ENCODE measurements around the gene ZMIZ1.

The ZMIZ1 gene, protein sequence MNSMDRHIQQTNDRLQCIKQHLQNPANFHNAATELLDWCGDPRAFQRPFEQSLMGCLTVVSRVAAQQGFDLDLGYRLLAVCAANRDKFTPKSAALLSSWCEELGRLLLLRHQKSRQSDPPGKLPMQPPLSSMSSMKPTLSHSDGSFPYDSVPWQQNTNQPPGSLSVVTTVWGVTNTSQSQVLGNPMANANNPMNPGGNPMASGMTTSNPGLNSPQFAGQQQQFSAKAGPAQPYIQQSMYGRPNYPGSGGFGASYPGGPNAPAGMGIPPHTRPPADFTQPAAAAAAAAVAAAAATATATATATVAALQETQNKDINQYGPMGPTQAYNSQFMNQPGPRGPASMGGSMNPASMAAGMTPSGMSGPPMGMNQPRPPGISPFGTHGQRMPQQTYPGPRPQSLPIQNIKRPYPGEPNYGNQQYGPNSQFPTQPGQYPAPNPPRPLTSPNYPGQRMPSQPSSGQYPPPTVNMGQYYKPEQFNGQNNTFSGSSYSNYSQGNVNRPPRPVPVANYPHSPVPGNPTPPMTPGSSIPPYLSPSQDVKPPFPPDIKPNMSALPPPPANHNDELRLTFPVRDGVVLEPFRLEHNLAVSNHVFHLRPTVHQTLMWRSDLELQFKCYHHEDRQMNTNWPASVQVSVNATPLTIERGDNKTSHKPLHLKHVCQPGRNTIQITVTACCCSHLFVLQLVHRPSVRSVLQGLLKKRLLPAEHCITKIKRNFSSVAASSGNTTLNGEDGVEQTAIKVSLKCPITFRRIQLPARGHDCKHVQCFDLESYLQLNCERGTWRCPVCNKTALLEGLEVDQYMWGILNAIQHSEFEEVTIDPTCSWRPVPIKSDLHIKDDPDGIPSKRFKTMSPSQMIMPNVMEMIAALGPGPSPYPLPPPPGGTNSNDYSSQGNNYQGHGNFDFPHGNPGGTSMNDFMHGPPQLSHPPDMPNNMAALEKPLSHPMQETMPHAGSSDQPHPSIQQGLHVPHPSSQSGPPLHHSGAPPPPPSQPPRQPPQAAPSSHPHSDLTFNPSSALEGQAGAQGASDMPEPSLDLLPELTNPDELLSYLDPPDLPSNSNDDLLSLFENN

DNA sequence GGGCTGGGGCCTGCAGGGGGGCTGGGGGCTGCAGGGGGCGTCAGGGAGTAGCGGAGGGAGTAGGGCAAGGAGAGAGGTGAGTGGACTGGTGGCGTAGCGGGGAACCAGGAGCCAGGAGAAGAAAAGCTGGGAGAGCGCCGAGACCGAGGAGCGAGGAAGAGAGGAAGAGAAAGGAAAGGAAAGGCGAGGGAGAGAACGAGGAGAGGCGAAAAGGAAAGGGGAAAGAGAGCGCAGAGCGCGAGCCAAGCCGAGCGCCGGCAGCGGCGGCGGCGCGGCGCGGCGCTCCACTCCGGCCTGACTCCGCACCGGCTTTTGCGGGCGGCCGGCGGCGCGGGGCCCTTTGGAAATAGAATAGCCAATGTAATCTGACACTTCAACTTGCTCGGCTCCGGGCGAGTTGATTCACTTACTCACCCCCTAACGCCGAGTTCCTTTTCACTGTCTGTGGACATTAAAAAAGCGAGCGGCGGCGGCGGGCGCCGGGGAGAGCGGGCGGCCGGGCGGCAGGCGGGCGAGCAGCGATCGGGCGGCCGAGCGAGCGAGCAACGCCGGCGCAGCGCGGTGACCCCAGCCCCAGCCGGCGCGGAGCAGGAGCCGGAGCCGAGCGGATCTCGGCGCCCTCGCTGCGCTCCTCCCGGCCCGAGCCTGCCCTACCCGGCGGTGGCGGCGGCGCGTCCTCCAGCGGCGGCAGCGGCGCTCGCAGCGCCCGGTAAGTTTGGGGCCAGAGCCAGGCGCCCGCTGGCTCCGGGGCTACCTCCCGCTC is at the start of gene ZMIZ1:
Gene ZMIZ1 (plus strand): TSS at position 405 of the 763 bp plus-strand sequence. CDS start 132,667 bp downstream, outside the sequence.
- DNase-seq = peak; percentile 85

DNA sequence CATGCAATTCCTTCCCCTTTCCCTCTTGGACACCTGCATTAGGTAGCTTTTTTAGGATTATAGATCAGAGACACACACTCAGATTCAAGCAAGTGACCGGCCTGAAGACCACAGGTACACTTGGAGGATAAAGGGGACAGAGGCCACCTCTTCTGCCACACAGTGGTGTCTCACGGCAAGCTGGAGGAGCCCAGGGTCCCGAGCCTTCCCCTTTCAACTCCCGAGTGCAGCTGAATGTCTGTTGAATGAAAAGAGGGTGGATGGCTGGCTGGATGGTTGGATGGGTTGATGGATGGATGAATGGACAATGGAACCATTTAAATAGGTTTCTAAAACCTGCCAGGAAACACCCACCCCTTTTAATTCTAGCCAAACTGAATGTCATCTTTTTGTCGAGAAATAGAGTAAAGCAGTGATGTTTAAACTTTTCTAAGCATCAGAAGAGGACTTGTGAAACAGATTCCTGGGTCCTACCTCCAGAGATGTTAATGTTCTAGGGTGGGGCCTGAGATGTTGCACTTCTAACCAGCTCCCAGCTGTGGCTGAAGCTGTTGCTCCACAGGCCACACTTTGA is 49.2 kb upstream of the ZMIZ1 start:
- DNase-seq = no peak

DNA sequence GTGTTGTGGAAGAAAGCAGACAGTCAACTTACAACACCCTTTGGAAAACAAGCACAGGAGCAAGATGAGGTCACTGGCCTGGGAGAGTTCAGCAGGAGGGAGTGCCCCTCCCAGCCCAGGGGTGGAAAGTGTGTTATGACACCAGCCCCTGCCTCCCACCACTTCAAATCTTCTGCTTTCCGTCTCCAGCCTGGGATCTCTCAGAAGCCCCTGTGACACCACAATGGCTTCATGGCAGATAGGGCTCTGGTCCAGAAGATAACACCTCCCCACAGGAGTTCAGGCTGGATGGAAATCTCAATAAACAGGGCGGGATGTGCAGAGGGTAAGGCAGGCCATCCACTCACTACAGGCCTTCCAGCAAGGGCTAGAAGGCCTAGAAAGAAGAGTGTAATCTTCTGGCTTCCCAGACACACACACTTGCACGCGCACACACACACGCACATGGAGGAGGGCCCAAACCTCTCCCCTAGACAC is 48.7 kb upstream of the ZMIZ1 start:
- DNase-seq = no peak

DNA sequence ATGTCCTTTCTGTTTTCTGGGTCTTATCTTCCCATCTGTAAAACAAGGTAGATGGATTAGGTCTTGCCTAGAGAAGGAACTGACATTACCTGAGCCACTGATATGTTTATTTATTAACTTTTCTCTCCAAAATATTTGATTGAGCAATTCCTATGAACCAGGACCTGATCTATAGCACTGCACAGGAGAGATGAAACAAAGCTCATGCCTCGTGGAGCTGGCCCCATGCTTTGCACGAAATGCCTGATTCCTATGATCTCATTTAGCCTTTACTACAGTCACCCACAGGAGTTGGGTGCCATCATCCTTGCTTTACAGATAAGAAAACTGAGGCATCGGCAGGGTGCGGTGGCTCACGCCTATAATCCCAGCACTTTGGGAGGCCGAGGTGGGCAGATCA is 48.2 kb upstream of the ZMIZ1 start:
- no peak for DNase-seq

DNA sequence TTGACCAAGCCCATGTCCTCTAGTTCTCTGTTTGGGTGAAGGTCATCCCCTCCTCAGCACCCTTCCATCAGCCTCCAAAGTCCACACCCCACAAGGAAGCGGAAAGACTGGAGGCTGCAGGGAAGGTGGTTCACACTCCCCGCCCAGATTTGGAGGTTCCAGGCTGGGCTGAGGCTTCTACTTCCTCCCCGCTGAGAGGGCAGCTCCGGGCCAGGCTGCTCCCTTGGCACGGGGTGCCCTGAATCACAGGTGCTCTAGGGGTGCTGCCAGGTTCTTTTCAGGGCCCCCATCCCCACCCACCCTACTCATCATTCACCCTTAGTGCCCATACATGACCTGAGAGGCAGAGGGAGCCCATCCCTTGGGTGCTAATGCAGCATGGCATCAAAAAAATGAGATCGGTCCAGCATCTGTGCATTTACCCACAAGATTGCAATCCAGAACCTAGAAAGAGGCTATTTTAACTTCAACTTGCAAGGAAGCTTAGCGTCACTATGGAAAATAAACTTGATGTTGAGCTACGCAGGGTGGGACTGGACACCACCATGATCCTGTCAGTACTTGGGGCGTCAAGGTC is 47.3 kb upstream of the ZMIZ1 start:
- no peak for DNase-seq

DNA sequence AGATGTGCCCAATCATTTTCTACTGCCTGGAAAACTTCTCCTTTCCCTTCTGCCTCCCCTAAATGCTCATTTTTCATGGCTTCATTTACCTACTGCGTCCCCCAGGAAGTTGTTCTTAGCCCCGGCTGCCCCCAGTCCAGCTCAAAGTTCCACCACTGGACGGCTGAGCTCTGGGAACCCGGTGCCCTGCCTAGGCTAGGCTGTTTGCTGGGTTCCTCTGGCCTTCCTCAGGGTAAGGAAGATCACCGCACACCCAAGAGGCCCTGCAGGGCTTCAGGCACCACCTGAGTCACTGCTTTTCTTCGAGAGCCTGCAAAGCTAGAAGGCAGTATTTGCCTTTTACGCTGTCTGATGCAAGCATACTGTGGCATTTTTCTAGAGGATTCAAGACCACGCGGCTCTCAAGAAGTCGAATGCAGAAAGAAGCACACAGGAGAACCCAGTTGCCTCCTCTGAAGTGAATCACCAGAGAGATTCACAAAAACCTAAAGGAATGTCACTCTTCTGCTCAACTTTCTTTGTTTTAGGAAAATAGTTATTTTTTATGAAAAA is 46.7 kb upstream of the ZMIZ1 start:
- DNase-seq = no peak

DNA sequence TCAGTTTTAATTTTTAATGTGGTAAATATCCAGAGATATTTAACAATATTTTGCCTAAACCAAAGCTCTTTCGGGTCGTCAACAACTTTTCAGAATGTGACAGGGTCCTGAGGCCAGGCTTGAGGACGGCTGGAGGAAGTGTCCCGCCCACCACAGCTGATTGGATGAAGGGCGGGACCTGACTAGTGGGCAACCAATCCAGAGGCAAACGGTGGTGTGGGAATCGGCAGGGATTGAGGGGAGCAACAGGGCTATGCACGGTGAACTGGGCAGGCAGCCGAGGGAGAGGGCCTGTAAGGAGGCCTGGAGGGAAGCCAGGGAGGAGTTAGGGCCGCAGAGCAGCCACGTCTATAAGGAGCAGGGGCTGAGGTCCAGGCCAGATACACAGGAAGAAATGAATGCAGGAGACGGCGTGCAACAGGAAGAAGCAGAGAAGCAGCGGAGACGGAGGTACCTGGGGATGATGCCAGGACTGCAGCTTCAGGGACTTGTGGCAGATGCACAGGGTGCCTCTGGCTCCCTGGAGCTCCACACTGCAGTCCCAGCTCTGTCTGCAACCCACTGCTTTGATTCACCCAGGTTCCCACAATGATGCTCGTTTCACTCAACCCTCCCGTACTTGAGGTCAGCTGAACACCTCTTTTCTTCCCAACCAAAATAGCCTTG is 46.1 kb upstream of the ZMIZ1 start:
- no peak for DNase-seq

DNA sequence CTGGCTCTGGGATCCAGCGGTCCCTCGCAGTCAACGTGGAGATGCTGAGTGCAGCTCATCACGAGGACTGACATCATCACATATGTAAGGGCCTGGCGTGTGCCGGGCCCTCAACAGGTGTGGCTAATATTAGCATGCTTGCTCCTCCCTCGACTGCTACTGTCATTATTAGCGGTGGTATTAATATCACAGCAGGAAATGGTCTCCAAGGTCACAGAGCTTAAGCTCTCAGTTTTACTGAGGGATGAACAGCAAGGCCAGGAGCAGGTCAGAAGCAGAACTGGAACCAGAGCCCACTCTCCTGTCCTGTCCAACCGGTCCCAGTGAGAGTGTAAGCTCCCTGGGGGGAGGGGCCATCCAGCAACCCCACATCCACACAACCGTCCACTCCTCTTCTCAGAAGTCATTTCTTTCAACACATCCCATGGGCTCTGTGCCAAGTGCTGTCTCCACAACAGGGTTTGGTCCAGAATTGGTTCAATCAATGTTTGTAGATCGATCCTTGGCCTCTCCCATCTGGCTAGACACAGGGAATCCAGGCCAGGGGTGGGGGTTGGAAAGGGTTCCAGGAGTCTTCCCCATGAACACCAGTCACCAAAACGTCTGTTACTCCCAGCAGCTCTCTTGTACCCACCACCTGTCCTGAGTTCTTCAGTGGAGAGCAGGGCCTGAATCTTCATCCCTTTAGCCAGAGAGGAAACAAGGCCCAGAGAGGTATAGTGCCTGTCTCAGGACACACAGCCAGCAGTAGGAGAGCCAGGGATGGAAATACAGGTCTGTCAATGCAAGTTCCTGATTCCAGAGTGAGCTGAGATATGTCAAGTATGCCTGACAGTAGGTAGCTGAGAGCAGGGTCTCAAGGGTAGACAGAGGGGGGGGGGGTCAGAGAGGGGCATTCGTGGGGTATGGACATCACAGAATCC is 45.3 kb upstream of the ZMIZ1 start:
- no peak for DNase-seq

DNA sequence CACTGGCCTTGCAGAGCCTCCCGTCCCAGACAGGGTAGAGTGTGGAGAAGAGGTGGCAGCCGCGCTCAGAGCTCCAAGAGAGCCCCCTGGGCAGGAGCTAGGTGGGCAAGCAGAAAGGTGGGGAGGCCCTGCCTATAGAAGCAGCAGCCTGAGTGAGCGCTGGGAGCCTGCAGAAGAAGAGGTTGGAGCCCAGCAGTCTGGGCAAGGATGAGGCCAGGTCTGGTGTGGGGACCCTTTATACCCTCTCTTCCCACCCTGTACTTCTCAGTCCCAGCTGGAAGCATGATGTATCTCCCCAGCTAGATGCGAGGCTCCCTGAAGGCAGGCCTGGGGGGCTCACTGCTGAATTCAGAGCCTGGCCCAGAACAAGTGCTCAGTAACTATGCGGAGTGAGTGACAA is 44.5 kb upstream of the ZMIZ1 start:
- DNase-seq = no peak

DNA sequence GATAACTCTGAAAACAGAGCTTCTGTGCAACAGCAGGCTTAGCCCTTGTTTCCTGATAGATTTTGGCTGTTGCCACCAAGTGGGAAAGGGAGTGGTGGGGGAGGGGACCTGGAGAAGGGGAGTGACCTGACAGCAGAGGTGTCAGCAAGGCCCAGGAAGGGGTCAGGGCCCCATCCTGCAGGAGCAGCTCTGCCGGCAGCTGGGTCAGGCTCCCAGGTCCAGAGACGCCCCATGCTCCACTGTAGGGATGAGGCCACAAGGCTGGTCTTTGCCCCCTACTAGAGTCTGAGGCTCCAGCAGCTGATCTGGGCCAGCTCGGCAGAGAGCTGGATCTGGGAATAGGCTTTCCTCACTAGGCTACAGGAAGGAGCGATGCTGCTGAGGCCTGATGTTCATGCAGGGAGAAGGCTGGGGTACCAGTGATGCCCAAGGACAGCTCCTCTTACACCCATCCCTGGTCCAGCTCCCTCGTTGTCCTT is 44.0 kb upstream of the ZMIZ1 start:
- DNase-seq = no peak

DNA sequence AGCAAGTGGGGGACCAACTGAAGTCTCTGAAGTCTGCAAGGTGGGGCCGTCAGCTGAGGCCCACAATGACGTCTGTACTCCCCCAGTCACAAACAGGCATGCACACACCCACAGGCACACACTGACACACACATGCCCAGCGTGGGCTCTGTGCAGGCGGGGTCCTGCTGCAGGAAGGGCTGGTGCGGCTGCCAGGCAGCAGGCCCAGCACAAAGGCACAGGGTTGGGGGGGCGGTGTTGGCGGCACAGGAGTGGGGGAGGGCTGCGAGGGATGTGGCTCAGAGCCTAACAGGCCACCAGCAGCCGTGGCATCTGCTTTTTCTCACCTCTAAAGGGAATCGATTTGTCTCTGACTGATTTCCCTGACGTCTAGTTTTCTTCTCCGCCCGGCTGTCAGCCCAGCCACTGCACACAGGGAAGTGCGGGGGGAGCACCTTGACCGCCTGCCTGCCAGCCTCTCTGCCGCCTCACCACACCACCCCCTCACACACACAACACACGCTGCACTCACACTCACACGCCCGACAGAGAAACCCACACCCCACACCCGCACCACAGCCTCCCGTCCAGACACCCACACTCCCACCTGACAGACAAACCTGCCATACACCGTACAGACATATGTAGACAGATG is 43.5 kb upstream of the ZMIZ1 start:
- peak; percentile 12 for DNase-seq

DNA sequence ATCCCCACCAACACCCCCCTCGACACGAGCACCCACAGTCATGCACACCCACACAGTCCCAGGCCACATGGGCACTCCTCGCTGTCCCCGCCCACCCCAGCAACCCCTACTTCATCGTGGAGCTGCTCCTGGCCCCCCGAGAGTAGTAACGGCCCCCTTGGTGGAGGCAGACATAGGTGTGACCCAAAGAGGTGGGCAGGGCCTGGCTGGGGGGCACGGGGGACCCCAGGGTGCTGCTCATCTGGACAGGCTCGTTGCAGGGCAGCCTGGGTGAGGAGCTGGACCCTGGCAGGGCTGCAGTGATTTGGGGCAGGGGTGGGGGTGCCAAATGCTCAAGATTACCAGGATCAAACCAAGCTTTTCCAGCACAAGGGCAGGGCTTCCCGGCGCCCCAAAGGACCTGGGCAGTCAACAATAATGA is 42.4 kb upstream of the ZMIZ1 start:
- DNase-seq = no peak

DNA sequence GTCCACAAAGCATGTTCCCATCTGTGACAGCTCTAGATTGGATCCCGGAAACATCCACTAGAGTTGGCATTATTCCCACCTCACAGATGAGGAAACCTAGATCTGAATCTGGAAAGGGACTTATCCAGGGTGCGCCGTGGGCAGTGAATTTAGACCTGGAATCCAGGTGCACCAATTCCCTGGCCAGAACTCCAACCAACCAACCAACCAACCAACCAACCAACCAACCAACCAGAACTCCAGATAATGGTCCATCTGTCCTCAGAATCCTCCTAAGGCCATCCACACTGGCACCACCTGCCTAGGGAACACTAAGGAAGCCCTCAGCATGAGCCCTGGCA is 42.0 kb upstream of the ZMIZ1 start:
- no peak for DNase-seq

DNA sequence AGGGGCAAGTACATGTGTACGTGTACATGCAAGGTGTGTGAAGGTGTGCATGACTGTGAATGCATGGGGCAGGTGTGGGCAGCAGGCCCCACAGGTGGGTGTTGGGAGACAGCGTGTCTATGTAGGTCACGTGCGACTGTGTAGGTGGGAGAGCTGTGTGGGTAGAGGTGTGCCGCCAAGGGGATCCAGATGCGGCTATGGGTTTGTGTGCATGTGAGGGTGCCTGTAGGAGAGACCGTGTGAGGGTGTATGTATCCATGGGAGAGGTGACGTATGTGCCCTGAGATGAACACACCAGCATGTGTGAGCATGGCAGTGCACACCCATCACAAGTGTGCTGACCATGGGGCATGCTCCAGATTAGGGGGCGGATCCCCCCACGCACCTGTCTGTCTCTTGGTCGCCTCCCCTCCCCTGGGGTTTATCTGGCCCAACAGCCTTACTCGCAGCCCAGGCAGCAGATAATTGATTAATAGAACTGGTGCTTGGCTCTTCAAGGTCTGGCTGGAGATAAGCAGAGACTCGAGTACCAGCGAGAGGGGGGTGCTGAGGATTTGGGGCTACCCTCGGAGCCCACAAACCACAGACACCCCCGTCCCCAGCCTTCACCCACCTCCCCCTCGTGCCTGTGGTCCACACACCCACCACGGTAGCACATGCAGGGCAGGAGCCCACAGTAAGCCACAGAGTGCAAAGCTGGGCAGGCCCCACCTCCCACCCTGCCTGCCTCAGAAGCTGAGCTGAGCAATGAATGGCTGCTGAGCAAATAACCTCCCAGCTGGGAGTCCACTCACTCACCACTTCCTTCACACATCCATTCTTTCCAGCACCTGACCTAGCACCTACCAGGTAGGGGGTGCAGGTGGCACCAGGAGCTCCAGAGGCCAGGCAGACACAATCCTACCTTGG is 41.4 kb upstream of the ZMIZ1 start:
- peak; percentile 46 for DNase-seq

DNA sequence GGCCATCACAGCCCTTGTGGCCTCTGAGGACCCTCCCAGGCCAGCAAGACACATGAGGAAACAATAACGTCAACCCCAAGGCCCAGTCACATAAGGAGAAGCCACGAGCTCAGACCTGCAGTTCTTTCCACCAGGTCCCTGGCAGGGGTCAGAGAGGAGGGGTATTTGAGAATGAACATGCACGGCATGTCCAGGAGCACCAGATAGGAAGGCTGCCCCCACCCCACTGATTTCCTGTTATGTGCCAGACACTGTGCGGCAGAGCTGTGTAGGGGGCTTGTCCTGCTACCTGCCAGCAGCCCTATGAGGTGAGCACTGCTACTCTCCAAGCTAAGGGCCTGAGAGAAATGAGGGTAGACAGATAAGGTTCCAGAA is 40.7 kb upstream of the ZMIZ1 start:
- no peak for DNase-seq

DNA sequence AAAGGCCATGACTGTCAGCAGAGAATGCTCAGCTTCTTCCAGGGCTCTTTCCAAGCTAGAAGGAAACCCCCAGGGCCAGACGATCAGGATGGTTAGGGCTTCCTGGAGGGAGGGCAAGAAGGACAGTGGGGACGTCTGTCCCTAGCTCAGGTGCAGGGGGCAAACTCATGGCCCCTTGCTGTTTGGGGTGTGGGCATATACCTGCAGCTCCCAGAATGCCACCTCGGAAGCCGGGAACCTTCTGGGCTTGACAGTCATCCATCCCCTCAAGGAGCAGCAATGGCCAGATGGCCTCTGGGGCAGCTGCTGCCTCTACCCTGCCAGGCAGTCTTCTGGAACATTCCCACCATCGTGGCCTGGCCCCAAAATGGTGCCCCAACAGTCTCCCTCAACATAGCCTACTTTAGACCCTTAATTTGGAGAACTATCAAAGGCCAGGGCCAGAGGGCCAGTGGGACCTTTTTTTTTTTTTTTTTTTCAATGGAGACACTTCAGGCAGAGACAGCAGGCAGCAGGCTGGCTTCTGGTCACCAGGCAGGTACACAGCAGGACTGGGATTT is 40.2 kb upstream of the ZMIZ1 start:
- no peak for DNase-seq

DNA sequence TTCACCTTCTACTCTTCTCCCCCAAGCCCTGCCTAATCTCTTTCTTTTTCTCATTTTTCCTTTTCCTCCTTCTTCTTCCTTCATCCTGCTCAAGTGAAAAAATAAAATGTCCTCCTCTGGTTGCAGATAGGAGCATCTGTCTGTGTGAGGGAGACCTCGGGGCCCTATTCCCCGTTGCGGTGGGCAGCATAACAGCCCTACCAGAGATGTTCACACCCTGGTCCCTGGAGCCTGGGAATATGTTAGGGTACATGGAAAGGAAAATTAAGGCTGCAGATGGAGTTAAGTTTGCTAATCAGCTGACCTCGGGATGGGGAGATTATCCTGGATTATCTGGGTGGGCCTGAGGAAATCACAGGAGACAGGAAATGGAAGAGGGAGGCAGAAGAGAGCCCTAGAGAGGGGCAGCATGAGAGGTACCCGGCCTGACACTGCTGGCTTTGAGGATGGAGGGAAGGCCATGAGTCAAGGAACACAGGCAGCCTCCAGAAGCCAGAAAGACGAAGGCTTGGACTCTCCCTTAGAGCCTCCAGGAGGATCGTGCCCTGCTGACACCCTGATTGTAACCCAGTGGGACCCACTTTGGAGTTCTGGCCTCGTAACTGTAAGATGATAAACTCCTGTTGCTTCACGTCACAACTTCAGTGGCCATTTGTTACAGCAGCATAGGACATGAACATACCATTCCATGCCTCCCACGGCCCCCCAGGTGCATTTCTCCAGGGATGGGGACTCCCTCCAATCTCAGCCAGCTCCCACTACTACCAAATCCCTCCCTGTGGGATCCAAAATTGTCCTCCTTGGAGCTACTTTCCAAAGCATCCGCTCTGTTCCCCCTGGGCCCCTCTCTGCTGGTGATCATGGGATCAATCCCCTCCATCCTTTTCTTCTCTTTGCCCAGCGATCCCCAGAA is 39.0 kb upstream of the ZMIZ1 start:
- DNase-seq = no peak
